Fibroblast of villous mesenchyme (primary cell): ENCODE data around the gene MED20. TPM values are rescaled to one million over a fixed set of nuclear protein-coding genes. Genes with fewer than 3 reads are reported as not detected.
A peak's percentile ranks its signal among the peaks of the same experiment; 100 is the strongest.

Experiments
- DNase-seq: peaks from one replicate; pipeline ENCODE4 v3.0.0-alpha.2; 2010; ENCODE audit warnings: low read depth
- H3K4me3 ChIP-seq: 2 replicates; pipeline ENCODE4 v1.5.1; 2011; ENCODE audit warnings: low read depth, mild to moderate bottlenecking, low read length
- CTCF ChIP-seq: IDR thresholded peaks from 2 replicates; pipeline ENCODE4 v1.5.1; 2012; ENCODE audit warnings: low read depth, mild to moderate bottlenecking, low read length; ENCODE audit not compliant: insufficient read depth
- total RNA-seq: library from RNA; depleted of rRNA; stranded (reverse); fragments of >200 nt; gene quantifications from 2 replicates; pipeline ENCODE4 v1.2.3, GENCODE V29; 2012

MED20 gene
- total RNA-seq, 1 donor, result 40.2 TPM

DNA sequence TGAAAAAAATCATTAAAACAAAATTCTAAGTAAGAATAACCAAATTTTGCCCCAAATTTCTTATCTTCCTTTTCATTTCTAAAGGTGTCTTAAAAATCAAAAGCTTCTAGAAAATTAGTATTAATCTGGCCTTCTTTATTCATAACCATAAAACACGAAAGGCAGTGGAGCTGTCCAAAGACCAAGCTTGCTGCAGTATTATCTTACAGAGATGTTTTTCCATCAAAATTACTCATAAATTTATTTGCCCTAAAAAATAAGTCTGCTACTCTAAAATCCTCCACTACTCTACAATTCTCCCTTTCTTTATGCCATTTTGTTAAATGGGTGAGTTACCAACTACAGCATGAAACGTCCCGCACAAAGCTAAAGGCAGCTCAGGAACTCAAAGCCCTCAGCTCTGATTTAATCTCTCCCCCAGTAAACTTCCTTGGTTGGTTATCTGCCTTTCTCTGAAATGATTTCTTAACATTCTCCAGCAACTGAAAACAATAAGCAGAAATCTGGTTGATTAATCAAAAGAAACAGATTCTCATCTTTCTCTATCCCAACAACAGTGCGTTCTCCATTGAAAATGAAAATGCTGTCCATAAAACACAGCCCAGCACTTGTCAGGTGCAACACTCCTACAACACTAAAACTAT lies 27.9 kb downstream of the MED20 start:
- no peak overlapping the region for H3K4me3 ChIP-seq
- no peak for DNase-seq
- no peak for TF ChIP-seq CTCF

- H3K4me3 ChIP-seq, result no peak overlapping the region
- peak; percentile 5 for DNase-seq
- TF ChIP-seq CTCF, result no peak
Observed at GRCh38 chr6:41887331-41887751, 33.6 kb downstream of the MED20 start.

DNA sequence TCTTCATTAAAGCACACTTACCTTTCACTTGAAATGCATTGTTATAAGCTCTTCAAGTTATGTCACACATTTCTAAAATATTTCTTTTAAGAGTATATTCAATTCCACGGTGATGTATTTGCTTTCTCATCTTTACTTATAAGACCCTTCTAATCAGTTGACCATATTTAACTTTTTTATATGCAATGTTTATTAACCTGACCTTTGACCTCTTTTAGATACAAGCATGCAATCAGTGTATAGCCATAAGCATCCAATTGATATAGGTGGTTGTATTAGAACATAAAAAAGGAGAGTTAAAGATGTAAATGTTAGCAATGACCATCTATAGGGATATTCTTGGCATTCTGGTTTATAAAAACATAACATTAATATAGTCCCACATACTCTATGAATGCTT lies 35.0 kb downstream of the MED20 start:
- DNase-seq, result no peak
- TF ChIP-seq CTCF, result no peak
- H3K4me3 ChIP-seq, result no peak overlapping the region

DNA sequence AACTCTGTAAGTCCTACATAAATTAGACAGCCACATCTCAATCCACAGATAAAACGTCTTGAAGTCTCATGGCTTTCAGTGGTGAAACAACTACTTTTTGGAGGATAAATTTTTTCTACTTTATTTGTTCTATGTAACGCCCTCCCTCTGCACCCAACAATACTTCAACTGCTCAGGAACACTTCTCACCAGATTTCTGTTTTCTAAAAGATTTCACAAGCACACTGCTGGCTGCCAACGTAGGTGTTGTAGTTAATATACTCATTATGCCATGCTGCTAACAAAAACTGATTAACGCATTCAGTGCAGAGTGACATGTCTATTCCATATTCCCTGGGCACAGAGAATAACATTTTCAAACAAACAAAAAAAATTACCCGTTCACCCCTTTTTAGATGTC lies 36.0 kb downstream of the MED20 start:
- no peak for DNase-seq
- H3K4me3 ChIP-seq, result no peak overlapping the region
- no peak for TF ChIP-seq CTCF

DNA sequence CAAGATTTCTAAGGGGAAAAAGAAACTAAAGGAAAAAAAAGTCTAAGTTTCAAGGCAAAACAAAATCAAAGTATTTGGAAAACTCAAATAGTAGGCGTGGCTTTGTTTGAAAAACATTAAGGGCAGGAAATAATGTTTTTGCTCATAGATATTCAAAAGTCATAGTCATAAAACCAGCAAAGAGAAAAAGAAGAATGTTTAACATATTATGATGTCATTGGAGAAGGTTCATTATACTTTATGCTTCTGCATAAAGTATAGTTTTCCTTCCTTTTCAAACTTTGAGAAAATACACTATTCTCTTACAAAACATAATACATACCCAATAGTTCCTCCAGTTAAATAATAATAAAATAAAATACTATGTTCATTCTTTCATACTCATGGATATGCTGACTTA lies 39.4 kb downstream of the MED20 start:
- no peak overlapping the region for H3K4me3 ChIP-seq

DNA sequence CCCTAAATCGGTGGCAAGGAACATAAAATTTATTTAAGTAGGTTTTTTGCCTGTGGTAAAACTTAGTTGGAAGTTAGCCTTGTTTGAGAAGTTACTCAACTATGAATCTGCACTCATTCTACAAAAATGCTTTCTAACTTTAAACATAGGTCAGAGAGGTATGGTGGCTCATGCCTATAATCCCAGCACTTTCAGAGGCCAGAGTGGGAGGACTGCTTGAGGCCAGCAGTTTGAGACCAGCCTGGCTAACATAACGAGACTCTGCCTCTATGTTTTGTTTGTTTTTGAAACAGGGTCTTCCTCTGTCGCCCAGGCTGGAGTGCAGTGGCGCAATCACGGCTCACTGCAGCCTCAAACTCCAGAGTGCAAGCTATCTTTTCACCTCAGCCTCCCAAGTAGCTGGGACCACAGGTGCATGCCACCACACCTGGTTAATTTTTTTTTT lies 42.0 kb downstream of the MED20 start:
- peak; percentile 76 for DNase-seq
- H3K4me3 ChIP-seq, result no peak overlapping the region
- TF ChIP-seq CTCF, result no peak

More for the DNA sequence above, 39.4 kb downstream of the MED20 start:
- DNase-seq, result no peak
- no peak for TF ChIP-seq CTCF

GRCh38 chr6:41878246-41878645 lies 42.7 kb downstream of the MED20 start:
- DNase-seq, result peak; percentile 28
- no peak for TF ChIP-seq CTCF
- H3K4me3 ChIP-seq, result no peak overlapping the region
